Stimulated activated CD8-positive, alpha-beta memory T cell treated with anti-CD3 and anti-CD28 coated beads, Interleukin-7, amount 100 ng/mL, for 24 hours (primary cell): ENCODE data around the gene RTL10.

Experiments used
- DNase-seq: peaks from one replicate; pipeline ENCODE4 v3.0.0-alpha.2; 2020; ENCODE audit warnings: low read depth

The RTL10 gene, protein sequence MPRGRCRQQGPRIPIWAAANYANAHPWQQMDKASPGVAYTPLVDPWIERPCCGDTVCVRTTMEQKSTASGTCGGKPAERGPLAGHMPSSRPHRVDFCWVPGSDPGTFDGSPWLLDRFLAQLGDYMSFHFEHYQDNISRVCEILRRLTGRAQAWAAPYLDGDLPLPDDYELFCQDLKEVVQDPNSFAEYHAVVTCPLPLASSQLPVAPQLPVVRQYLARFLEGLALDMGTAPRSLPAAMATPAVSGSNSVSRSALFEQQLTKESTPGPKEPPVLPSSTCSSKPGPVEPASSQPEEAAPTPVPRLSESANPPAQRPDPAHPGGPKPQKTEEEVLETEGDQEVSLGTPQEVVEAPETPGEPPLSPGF

DNA sequence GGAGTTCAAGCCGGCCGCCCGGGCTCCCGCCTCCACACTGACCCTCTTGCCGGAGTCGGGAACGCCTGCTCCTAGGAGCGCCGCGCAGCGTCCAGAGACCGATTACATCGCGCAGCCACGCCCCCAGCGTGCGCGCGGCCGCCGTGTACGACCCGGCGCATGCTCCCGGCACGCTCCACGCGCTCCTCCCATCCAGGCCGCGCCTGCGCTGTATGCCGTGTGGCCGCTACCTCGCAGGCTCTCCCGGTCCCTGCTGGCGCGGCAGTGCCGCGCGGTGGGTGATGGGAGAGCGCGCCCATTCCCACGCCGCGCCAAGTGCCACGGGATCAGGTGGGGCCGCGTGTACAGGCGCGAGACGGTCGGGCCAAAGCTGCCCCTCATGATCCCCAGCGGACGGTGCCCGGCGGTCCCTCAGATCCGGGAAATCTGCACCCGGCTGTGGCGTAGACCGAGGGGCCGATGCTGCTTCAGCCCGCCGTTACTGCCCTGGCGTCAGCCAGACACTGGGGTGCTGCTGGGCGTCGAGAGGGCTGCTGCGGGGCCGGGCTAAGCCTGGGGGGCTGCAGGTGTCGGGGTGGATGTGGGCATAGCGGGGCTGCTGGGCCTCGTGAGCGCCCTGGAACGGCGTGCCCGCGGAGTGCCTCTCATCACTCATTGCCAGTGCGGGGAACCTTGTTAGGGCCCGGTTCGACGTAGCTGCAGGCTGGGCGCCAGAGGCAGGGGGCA, at the start of gene RTL10, which contains the start of gene GNB1L:
RTL10 (minus strand) TSS at position 97 of the 726 bp plus-strand sequence. CDS start 2,613 bp downstream, outside the sequence.
GNB1L (minus strand) TSS at position 97 of the 726 bp plus-strand sequence. CDS start 33,519 bp downstream, outside the sequence.
- DNase-seq, result peak; percentile 88

- no peak for DNase-seq
Observed at GRCh38 chr22:19904174-19904856, 49.6 kb upstream of the RTL10 start.

- DNase-seq, result no peak
Observed at GRCh38 chr22:19903513-19903912, 48.8 kb upstream of the RTL10 start.

GRCh38 chr22:19903031-19903430, 48.4 kb upstream of the RTL10 start:
- DNase-seq, result no peak

DNA sequence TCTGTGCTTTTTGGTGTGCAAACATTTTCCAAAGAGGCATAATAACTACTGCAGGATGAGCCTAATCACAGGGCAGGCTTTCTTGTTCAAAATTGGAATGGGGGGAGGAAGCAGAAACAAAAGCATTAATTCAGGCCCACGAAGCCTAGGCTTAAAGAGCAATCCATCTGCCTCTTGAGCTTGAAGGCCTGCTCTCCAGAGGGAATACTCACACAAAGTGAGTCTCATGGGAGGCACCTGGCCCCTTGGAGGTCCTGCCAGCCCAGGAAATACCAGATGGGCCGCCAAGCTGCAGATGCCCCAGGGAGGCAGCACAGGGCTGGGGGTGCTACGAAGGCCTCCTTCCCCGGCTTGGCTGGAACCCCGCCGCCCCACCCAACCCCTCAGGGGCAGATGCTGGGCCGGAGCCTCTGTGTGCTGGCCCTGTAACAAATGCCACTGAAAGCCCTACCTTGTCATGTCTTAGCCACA, 47.6 kb upstream of the RTL10 start:
- DNase-seq, result no peak

DNA sequence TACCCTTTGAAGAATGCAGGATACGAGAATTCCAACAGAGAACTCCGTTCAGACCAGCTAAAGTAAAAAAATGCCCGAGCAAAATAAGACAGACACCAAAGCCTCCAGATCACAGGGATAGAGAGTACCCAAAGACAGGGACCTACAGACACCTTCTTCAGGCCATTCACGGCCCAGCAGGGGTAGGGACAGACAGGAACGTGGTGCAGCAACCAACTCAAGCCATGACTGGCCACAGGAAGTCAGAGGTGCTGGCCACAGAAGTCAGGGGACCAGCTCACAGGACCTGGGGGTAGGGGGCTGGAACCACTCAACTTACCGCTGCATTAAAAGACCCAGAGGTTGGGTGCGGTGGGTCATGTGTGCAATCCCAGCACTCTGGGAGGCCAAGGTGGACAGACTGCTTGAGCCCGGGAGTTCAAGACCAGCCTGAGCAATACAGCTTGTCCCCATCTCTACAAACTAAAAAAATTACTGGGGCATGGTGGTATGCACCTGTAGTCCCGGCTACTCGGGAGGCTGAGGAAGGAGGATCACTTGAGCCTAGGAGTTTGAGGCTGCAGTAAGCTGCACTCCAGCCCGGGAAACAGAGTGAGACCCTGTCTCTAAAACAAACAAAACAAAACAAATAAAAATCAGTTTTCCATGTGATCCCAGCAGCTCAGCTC, 47.0 kb upstream of the RTL10 start:
- DNase-seq, result no peak

GRCh38 chr22:19900707-19901436, 46.2 kb upstream of the RTL10 start:
- no peak for DNase-seq

DNA sequence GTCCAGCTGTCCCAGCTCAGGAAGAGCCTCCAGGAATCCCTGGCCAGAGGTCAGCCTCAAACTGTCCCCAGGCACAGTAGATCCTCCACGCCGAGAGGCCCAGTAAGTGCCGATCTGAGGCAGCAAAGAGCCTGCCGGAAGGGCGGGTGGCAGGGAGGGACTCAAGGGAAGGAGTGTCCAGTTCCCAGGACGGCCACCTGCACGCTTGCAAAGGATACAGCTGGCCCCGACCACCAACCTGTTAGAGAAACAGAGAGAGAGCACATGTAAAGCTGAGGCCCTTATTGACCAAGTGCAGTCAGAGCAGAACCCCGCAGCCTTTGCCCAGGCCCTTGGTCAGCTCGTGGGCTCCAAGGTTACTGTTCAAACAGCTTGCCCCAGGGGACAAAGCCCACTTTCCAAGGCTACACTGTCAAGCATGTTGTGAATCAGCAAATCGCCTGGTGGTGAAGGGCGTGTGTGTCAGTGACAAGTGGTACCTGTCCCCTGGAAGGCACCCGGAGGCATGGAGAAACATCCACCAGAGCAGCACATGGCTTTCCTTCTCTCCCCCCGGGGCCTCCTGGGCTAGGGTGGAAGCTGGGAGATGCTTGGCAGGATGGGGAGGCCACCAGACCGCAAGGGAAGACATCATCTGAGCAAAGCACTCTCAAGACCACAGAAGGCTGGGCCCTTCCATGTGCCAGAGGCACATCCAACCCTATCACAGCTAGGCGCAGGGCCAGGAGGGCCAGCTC, 44.3 kb upstream of the RTL10 start:
- DNase-seq, result no peak

- no peak for DNase-seq
Observed at GRCh38 chr22:19898145-19898544, 43.5 kb upstream of the RTL10 start.

DNA sequence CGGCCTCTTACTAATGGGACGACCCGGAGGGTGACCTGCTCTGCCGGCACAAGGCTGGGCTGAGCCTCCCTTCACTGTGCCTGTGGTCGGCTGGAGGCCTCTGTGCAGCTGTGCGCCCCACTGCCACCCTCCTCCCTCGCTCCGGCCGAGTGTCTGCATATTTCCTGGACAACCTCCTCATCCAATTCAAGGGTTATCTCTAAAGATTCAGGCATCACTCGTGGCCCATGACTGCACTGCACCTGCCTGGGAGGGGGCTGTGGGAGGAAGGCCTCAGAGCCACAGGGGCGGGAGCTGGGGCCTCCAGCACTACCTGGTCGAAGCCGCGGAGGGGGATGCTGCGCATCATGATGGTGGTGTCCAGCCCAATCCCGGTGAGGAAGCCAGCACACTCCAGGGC, 43.1 kb upstream of the RTL10 start:
- no peak for DNase-seq

DNA sequence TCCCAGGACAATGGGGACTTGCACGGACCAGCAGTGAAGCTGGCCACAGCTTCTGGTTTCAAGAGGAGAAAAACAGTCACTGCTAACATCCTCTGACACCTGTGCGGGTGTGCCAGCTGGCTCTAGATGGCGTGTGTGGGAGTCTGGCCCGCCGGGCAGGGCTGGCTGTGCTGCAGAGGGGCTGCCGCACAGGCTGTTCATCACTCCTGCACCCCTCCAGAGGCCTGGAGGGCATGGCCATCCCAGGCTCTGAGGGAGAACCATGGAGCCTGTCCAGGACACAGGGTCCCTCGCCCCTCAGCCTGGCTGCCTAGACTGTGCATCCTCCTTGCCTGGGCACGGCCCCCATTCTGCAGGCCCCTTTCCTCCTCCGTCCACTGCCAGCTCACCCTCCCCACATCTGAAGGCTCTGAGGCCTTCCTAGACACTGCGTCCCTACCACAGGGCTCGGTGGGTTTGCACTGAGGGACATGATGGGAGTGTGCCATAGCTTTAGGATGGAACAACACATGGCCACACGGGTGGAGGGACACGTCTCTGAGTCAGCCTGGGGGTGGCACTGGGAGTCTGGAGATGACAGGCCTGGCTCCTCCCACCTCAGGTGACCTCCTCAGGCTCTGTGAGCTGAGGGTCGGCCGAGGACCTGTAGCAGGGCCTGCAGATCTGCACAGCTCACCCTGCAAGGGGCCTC, 42.1 kb upstream of the RTL10 start:
- DNase-seq, result no peak

DNA sequence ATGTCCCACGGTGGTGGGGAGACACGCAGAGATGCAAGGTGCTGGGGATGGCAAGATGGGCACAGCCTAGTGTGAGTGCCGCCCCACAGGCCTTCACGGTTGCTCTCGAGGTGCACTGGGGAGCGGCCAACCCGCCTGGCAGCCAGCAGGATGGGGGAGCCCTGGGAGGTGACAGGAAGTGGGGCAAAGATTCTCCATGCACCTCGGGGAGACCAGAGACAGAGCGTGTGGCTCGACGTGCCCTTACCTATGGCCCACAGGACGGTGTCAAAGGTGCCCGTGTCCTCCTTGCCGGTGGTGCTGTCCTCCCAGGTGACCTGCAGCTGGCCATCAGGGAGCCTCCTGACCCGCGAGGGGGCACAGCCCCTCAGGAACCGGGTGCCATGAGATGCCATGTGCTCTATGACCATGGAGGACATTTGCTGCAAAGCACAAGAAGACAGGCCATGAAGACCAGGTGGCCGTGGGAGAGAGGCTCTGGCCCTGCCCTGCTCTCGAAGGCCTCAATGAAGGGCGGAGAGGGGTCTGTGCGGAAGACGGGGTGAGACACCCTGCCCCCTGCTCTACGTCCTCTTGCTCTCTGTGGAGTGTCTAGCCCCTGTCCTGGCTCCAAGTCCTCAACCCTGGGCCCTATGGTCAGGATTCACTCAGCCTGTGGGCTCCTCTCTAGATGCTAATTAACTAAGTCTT, 40.6 kb upstream of the RTL10 start:
- DNase-seq, result no peak

GRCh38 chr22:19893363-19893762, 38.7 kb upstream of the RTL10 start:
- DNase-seq, result no peak

DNA sequence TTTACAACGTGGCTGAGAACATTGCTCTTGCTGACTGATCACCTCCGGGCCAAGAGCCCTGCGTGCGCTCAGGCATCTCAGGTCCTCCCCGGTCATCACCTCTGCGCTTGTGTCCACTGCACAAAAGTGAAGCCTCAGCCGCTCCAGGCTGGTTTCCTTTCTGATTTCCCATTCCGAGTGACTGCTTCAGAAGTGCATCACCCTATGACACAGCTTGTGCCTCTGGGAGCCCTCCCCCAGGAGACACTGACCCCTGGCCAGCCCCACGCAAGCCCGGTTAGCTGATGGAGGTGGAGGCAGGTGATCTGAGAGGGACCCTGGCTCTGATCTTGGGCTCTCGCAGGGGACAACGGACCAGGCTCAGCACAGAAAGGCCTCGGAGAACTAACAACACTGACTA, 38.3 kb upstream of the RTL10 start:
- DNase-seq, result no peak

GRCh38 chr22:19892257-19892879, 37.7 kb upstream of the RTL10 start:
- DNase-seq, result peak; percentile 24

DNA sequence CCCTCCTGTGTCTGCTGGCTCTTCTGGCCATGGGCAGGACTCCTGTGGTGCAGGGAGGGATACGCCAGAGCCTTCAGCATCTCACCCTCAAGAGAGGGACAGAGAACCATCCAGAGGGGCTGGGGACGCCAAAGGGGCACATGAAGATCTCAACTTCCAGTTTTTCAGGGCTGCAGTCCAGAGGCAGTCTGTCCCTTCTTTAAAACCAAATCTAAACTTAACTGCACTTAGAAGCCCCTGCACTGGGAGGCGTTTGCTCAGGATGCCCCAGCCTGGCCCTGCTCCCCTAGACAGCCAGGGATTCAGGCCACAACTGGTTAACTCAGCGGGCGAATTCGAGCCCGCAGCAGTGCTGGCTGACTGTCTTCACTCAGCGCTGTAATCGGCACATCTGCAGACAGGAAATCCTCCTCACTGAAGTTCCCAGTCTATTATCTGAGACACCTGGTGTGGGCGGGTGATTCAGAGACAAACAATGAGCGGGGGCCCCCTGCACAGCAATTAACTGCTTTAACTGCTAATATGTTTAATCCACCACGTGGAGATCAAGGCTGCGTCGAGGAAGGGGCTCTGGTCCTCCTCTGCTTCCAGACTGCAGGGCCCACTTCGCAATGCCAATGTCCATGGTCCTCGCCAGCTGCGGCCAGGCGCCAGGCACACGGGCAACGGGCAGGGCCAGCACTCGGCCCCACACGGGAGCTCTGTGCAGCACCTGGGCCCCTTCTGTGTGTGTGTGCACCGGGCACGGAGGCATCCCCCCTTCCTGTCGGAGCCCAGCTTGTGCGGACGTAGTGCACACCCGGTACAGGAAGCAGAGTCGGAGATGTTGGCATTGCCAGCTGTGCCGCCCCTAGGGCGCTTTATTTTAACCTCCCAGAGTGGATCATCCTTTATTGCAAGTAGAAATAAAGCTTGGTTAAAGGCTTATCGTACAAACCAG, 36.9 kb upstream of the RTL10 start:
- peak; percentile 72 for DNase-seq

DNA sequence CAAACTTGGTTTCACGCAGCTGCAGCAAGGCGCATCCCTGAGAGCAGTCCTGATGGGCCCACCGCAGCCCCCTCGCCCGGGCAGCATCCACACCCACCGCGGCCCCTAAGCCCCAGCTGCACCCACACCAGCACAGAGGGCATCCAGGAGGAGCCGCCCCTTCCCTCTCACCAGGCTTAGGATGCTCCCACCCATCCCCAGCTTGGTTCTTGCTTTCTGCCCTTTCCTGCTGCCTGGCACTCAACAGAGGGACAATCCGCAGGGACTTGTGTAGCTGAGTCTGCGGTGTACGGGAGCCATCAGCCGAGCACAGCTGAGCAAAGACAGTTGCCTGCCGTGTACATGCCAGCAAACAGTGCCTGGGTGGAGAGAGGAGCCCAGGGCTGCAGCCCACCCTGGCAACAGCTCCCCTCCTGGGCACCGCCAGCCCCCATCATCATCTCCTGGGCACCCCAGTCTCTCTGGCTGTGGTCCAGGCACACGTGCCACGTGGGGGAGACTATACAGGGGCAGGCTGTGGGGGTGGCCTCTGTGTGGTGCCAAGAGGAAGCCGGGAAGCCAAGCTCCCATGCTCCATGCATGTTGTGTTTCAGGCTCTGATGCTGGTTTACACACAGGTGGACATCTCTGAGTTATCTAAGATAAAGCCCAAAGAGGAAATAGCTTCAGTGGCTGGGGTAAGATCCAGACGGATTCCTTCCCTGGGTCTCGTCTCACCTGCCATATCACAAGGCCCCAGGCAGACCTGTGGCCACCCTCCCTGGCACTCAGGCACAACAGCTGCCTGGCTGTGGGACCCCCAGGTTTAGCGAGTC, 36.0 kb upstream of the RTL10 start:
- DNase-seq, result no peak
